ENCODE measurements around the gene FBXO27.

FBXO27 gene

GRCh38 chr19:39045506-39045905 is 13.2 kb upstream of the FBXO27 start:
- H3K27ac ChIP-seq (ENCODE audit: low read depth in 2 of 2, low read length in 2 of 2): no peak overlapping the region
- no peak overlapping the region for H3K9ac ChIP-seq (ENCODE audit: low read depth in 1 of 2, low read length in 2 of 2)
- no peaks in the 10 kb centered on the region for H3K36me3 ChIP-seq (ENCODE audit: control insufficient read depth in 2 of 2, insufficient read depth in 2 of 2, low read length in 2 of 2)
- H3K4me3 ChIP-seq (ENCODE audit: low read length in 2 of 2): no peak overlapping the region
- H3K4me1 ChIP-seq (ENCODE audit: control insufficient read depth in 2 of 2, insufficient read depth in 2 of 2, low read length in 2 of 2): no peaks in the 10 kb centered on the region
- H3K27me3 ChIP-seq (ENCODE audit: control insufficient read depth in 2 of 2, insufficient read depth in 2 of 2, low read length in 2 of 2): no peaks in the 10 kb centered on the region
- H3K9me3 ChIP-seq (ENCODE audit: control insufficient read depth in 2 of 2, low read length in 2 of 2): no peaks in the 10 kb centered on the region

- Histone ChIP-seq H3K36me3 (ENCODE audit: control insufficient read depth in 2 of 2, insufficient read depth in 2 of 2, low read length in 2 of 2) (no peaks in the 10 kb centered on the region), H3K9ac (ENCODE audit: low read depth in 1 of 2, low read length in 2 of 2) (no peak overlapping the region), H3K27ac (ENCODE audit: low read depth in 2 of 2, low read length in 2 of 2) (no peak overlapping the region), H3K27me3 (ENCODE audit: control insufficient read depth in 2 of 2, insufficient read depth in 2 of 2, low read length in 2 of 2) (peaks cover 0 to 6% of the 10 kb centered on the region in 2 donors), H3K4me1 (ENCODE audit: control insufficient read depth in 2 of 2, insufficient read depth in 2 of 2, low read length in 2 of 2) (no peaks in the 10 kb centered on the region), H3K9me3 (ENCODE audit: control insufficient read depth in 2 of 2, low read length in 2 of 2) (no peaks in the 10 kb centered on the region), H3K4me3 (ENCODE audit: low read length in 2 of 2) (no peak overlapping the region)
Observed at GRCh38 chr19:39038098-39038497, 5.7 kb upstream of the FBXO27 start.

GRCh38 chr19:39037194-39037593 is 4.8 kb upstream of the FBXO27 start:
- no peaks in the 10 kb centered on the region for H3K9me3 ChIP-seq (ENCODE audit: control insufficient read depth in 2 of 2, low read length in 2 of 2)
- peaks cover 0 to 6% of the 10 kb centered on the region in 2 donors for H3K27me3 ChIP-seq (ENCODE audit: control insufficient read depth in 2 of 2, insufficient read depth in 2 of 2, low read length in 2 of 2)
- no peak overlapping the region for H3K4me3 ChIP-seq (ENCODE audit: low read length in 2 of 2)
- no peak overlapping the region for H3K27ac ChIP-seq (ENCODE audit: low read depth in 2 of 2, low read length in 2 of 2)
- H3K4me1 ChIP-seq (ENCODE audit: control insufficient read depth in 2 of 2, insufficient read depth in 2 of 2, low read length in 2 of 2): no peaks in the 10 kb centered on the region
- H3K36me3 ChIP-seq (ENCODE audit: control insufficient read depth in 2 of 2, insufficient read depth in 2 of 2, low read length in 2 of 2): no peaks in the 10 kb centered on the region
- H3K9ac ChIP-seq (ENCODE audit: low read depth in 1 of 2, low read length in 2 of 2): no peak overlapping the region

GRCh38 chr19:39036581-39036980 is 4.2 kb upstream of the FBXO27 start:
- no peak overlapping the region for H3K27ac ChIP-seq (ENCODE audit: low read depth in 2 of 2, low read length in 2 of 2)
- no peaks in the 10 kb centered on the region for H3K9me3 ChIP-seq (ENCODE audit: control insufficient read depth in 2 of 2, low read length in 2 of 2)
- H3K9ac ChIP-seq (ENCODE audit: low read depth in 1 of 2, low read length in 2 of 2): no peak overlapping the region
- no peak overlapping the region for H3K4me3 ChIP-seq (ENCODE audit: low read length in 2 of 2)
- H3K27me3 ChIP-seq (ENCODE audit: control insufficient read depth in 2 of 2, insufficient read depth in 2 of 2, low read length in 2 of 2): peaks cover 3 to 6% of the 10 kb centered on the region in 2 donors
- H3K4me1 ChIP-seq (ENCODE audit: control insufficient read depth in 2 of 2, insufficient read depth in 2 of 2, low read length in 2 of 2): no peaks in the 10 kb centered on the region
- H3K36me3 ChIP-seq (ENCODE audit: control insufficient read depth in 2 of 2, insufficient read depth in 2 of 2, low read length in 2 of 2): no peaks in the 10 kb centered on the region

GRCh38 chr19:39031368-39032062 is 834 bp downstream of the FBXO27 start:
- H3K27ac ChIP-seq (ENCODE audit: low read depth in 2 of 2, low read length in 2 of 2): no peak overlapping the region

GRCh38 chr19:39030854-39031367 is 1.4 kb downstream of the FBXO27 start:
- Histone ChIP-seq H3K4me1 (ENCODE audit: control insufficient read depth in 2 of 2, insufficient read depth in 2 of 2, low read length in 2 of 2) (peaks cover 4% of the 10 kb centered on the region in 2 donors), H3K4me3 (ENCODE audit: low read length in 2 of 2) (peak overlapping the region; percentile 43 to 52), H3K27me3 (ENCODE audit: control insufficient read depth in 2 of 2, insufficient read depth in 2 of 2, low read length in 2 of 2) (peaks cover 9 to 12% of the 10 kb centered on the region in 2 donors), H3K36me3 (ENCODE audit: control insufficient read depth in 2 of 2, insufficient read depth in 2 of 2, low read length in 2 of 2) (no peaks in the 10 kb centered on the region), H3K27ac (ENCODE audit: low read depth in 2 of 2, low read length in 2 of 2) (no peak overlapping the region), H3K9ac (ENCODE audit: low read depth in 1 of 2, low read length in 2 of 2) (no peak overlapping the region), H3K9me3 (ENCODE audit: control insufficient read depth in 2 of 2, low read length in 2 of 2) (no peaks in the 10 kb centered on the region)

More at GRCh38 chr19:39031368-39032062, 834 bp downstream of the FBXO27 start:
- Histone ChIP-seq H3K36me3 (ENCODE audit: control insufficient read depth in 2 of 2, insufficient read depth in 2 of 2, low read length in 2 of 2) (no peaks in the 10 kb centered on the region), H3K27me3 (ENCODE audit: control insufficient read depth in 2 of 2, insufficient read depth in 2 of 2, low read length in 2 of 2) (peaks cover 9 to 12% of the 10 kb centered on the region in 2 donors), H3K9ac (ENCODE audit: low read depth in 1 of 2, low read length in 2 of 2) (peak overlapping the region in 1 of 2 donors; percentile 43), H3K4me3 (ENCODE audit: low read length in 2 of 2) (peak overlapping the region; percentile 52 to 68), H3K9me3 (ENCODE audit: control insufficient read depth in 2 of 2, low read length in 2 of 2) (no peaks in the 10 kb centered on the region), H3K4me1 (ENCODE audit: control insufficient read depth in 2 of 2, insufficient read depth in 2 of 2, low read length in 2 of 2) (peaks cover 4% of the 10 kb centered on the region in 2 donors)

GRCh38 chr19:39024875-39025641 is 7.3 kb downstream of the FBXO27 start:
- no peaks in the 10 kb centered on the region for H3K36me3 ChIP-seq (ENCODE audit: control insufficient read depth in 2 of 2, insufficient read depth in 2 of 2, low read length in 2 of 2)

GRCh38 chr19:39021063-39021462 is 11.3 kb downstream of the FBXO27 start:
- H3K36me3 ChIP-seq (ENCODE audit: control insufficient read depth in 2 of 2, insufficient read depth in 2 of 2, low read length in 2 of 2): no peaks in the 10 kb centered on the region
- no peak overlapping the region for H3K4me3 ChIP-seq (ENCODE audit: low read length in 2 of 2)
- no peak overlapping the region for H3K9ac ChIP-seq (ENCODE audit: low read depth in 1 of 2, low read length in 2 of 2)
- no peak overlapping the region for H3K27ac ChIP-seq (ENCODE audit: low read depth in 2 of 2, low read length in 2 of 2)
- no peaks in the 10 kb centered on the region for H3K9me3 ChIP-seq (ENCODE audit: control insufficient read depth in 2 of 2, low read length in 2 of 2)
- no peaks in the 10 kb centered on the region for H3K4me1 ChIP-seq (ENCODE audit: control insufficient read depth in 2 of 2, insufficient read depth in 2 of 2, low read length in 2 of 2)
- no peaks in the 10 kb centered on the region for H3K27me3 ChIP-seq (ENCODE audit: control insufficient read depth in 2 of 2, insufficient read depth in 2 of 2, low read length in 2 of 2)

More at GRCh38 chr19:39024875-39025641, 7.3 kb downstream of the FBXO27 start:
- Histone ChIP-seq H3K27me3 (ENCODE audit: control insufficient read depth in 2 of 2, insufficient read depth in 2 of 2, low read length in 2 of 2) (peaks cover 0 to under 1% of the 10 kb centered on the region in 2 donors), H3K27ac (ENCODE audit: low read depth in 2 of 2, low read length in 2 of 2) (no peak overlapping the region), H3K4me3 (ENCODE audit: low read length in 2 of 2) (no peak overlapping the region), H3K4me1 (ENCODE audit: control insufficient read depth in 2 of 2, insufficient read depth in 2 of 2, low read length in 2 of 2) (no peaks in the 10 kb centered on the region), H3K9me3 (ENCODE audit: control insufficient read depth in 2 of 2, low read length in 2 of 2) (no peaks in the 10 kb centered on the region), H3K9ac (ENCODE audit: low read depth in 1 of 2, low read length in 2 of 2) (no peak overlapping the region)

GRCh38 chr19:39017646-39018045 is 14.7 kb downstream of the FBXO27 start:
- peaks cover 0 to 2% of the 10 kb centered on the region in 2 donors for H3K27me3 ChIP-seq (ENCODE audit: control insufficient read depth in 2 of 2, insufficient read depth in 2 of 2, low read length in 2 of 2)
- no peaks in the 10 kb centered on the region for H3K4me1 ChIP-seq (ENCODE audit: control insufficient read depth in 2 of 2, insufficient read depth in 2 of 2, low read length in 2 of 2)
- no peaks in the 10 kb centered on the region for H3K36me3 ChIP-seq (ENCODE audit: control insufficient read depth in 2 of 2, insufficient read depth in 2 of 2, low read length in 2 of 2)
- no peak overlapping the region for H3K27ac ChIP-seq (ENCODE audit: low read depth in 2 of 2, low read length in 2 of 2)
- H3K9ac ChIP-seq (ENCODE audit: low read depth in 1 of 2, low read length in 2 of 2): no peak overlapping the region
- H3K4me3 ChIP-seq (ENCODE audit: low read length in 2 of 2): no peak overlapping the region
- H3K9me3 ChIP-seq (ENCODE audit: control insufficient read depth in 2 of 2, low read length in 2 of 2): no peaks in the 10 kb centered on the region

GRCh38 chr19:39017026-39017425 is 15.3 kb downstream of the FBXO27 start:
- Histone ChIP-seq H3K4me3 (ENCODE audit: low read length in 2 of 2) (no peak overlapping the region), H3K9me3 (ENCODE audit: control insufficient read depth in 2 of 2, low read length in 2 of 2) (no peaks in the 10 kb centered on the region), H3K36me3 (ENCODE audit: control insufficient read depth in 2 of 2, insufficient read depth in 2 of 2, low read length in 2 of 2) (no peaks in the 10 kb centered on the region), H3K27ac (ENCODE audit: low read depth in 2 of 2, low read length in 2 of 2) (no peak overlapping the region), H3K27me3 (ENCODE audit: control insufficient read depth in 2 of 2, insufficient read depth in 2 of 2, low read length in 2 of 2) (peaks cover 0 to 2% of the 10 kb centered on the region in 2 donors), H3K4me1 (ENCODE audit: control insufficient read depth in 2 of 2, insufficient read depth in 2 of 2, low read length in 2 of 2) (no peaks in the 10 kb centered on the region), H3K9ac (ENCODE audit: low read depth in 1 of 2, low read length in 2 of 2) (no peak overlapping the region)
